ENCODE data around the gene CENPB.

DNA sequence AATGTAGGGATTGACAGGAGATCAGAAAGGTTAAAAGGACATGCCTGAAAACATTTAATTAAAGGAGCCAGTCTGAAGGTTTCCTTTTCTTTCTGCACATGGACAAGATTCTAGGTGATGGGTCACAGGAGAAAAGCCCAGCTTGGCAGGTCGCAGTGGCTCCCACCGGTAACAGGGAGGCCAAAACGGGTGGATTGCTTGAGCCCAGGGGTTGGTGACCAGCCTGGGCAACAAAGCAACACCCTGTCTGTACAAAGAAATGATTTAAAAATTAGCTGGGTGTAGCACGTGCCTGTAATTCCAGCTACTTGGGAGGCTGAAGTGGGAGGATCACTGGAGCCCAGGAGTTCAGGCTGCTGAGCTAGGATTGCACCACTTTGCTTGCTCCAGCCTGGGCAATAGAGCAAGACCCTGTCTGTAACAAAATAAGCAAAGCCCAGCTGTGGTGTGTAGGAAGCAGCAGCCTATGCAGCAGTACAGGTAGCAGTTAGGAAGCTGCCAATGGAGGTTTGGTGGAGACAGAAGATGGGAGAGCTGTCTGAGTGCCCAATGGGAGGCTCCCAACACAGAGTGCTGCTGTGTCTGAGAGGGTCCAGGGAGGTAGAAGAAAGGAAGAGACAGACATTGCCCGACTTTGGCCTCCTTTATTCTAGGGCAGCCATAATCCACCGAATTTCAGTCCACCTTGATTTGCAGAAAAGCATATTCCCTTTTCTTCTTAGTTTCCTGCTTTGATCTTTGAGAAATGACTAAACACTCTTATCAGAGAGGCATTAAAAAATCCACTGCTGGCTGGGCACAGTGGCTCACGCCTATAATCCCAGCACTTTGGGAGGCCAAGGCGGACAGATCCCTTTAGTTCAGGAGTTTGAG, 26.7 kb upstream of the CENPB start:
- TF ChIP-seq, protein P1, sequence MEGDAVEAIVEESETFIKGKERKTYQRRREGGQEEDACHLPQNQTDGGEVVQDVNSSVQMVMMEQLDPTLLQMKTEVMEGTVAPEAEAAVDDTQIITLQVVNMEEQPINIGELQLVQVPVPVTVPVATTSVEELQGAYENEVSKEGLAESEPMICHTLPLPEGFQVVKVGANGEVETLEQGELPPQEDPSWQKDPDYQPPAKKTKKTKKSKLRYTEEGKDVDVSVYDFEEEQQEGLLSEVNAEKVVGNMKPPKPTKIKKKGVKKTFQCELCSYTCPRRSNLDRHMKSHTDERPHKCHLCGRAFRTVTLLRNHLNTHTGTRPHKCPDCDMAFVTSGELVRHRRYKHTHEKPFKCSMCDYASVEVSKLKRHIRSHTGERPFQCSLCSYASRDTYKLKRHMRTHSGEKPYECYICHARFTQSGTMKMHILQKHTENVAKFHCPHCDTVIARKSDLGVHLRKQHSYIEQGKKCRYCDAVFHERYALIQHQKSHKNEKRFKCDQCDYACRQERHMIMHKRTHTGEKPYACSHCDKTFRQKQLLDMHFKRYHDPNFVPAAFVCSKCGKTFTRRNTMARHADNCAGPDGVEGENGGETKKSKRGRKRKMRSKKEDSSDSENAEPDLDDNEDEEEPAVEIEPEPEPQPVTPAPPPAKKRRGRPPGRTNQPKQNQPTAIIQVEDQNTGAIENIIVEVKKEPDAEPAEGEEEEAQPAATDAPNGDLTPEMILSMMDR (IDR thresholded peaks at IDR 0.05; ENCODE audit: insufficient read depth, low read length) = no peak
- no peak for TF ChIP-seq POLR2AphosphoS5 (IDR thresholded peaks at IDR 0.05; ENCODE audit: low read depth)

Measured in HL-60 (cell line).